NCI-H2029 (cell line): ENCODE results near the gene ADAMTSL3.
"Not testable (repeated sequence)": the region's sequence is repeated elsewhere in the genome, so short reads cannot be mapped to it uniquely, and the experiment has no call there.

Experiments
- DNase-seq: peaks from one replicate; lab custom pipeline; 2025; lab: John Stamatoyannopoulos, UW

The ADAMTSL3 gene

GRCh38 chr15:83702314-83702713 is 48.4 kb downstream of the ADAMTSL3 start:
- DNase-seq: not testable (repeated sequence)

GRCh38 chr15:83708328-83708727 is 54.4 kb downstream of the ADAMTSL3 start:
- no peak for DNase-seq

GRCh38 chr15:83709241-83709640 is 55.3 kb downstream of the ADAMTSL3 start:
- no peak for DNase-seq

- DNase-seq: no peak
These were observed 55.9 kb downstream of the ADAMTSL3 start for GRCh38 chr15:83709811-83710210.

GRCh38 chr15:83710452-83710851 is 56.5 kb downstream of the ADAMTSL3 start:
- no peak for DNase-seq

GRCh38 chr15:83711236-83711635 is 57.3 kb downstream of the ADAMTSL3 start:
- no peak for DNase-seq

- DNase-seq: no peak
These were observed 59.3 kb downstream of the ADAMTSL3 start for GRCh38 chr15:83713242-83713641.

- DNase-seq: no peak
These were observed 61.2 kb downstream of the ADAMTSL3 start for GRCh38 chr15:83714939-83715628.

GRCh38 chr15:83716605-83717004 is 62.7 kb downstream of the ADAMTSL3 start:
- DNase-seq: no peak

GRCh38 chr15:83717010-83717409 is 63.1 kb downstream of the ADAMTSL3 start:
- no peak for DNase-seq

GRCh38 chr15:83720468-83720867 is 66.5 kb downstream of the ADAMTSL3 start:
- DNase-seq: no peak

- no peak for DNase-seq
These were observed 67.1 kb downstream of the ADAMTSL3 start for GRCh38 chr15:83721031-83721430.

GRCh38 chr15:83721981-83722380 is 68.1 kb downstream of the ADAMTSL3 start:
- no peak for DNase-seq

GRCh38 chr15:83723216-83723615 is 69.3 kb downstream of the ADAMTSL3 start:
- no peak for DNase-seq

- DNase-seq: no peak
These were observed 78.3 kb downstream of the ADAMTSL3 start for GRCh38 chr15:83732196-83732595.

GRCh38 chr15:83732770-83733169 is 78.8 kb downstream of the ADAMTSL3 start:
- no peak for DNase-seq

GRCh38 chr15:83733206-83733605 is 79.3 kb downstream of the ADAMTSL3 start:
- DNase-seq: no peak

- no peak for DNase-seq
These were observed 79.8 kb downstream of the ADAMTSL3 start for GRCh38 chr15:83733691-83734090.

GRCh38 chr15:83734487-83734886 is 80.6 kb downstream of the ADAMTSL3 start:
- DNase-seq: no peak

GRCh38 chr15:83739629-83740028 is 85.7 kb downstream of the ADAMTSL3 start:
- DNase-seq: no peak

- no peak for DNase-seq
These were observed 91.8 kb downstream of the ADAMTSL3 start for GRCh38 chr15:83745771-83746170.

- no peak for DNase-seq
These were observed 92.3 kb downstream of the ADAMTSL3 start for GRCh38 chr15:83746231-83746630.

- DNase-seq: no peak
These were observed 93.3 kb downstream of the ADAMTSL3 start for GRCh38 chr15:83747050-83747717.

- DNase-seq: no peak
These were observed 93.8 kb downstream of the ADAMTSL3 start for GRCh38 chr15:83747718-83748110.
